Breast epithelium (tissue), 3 donors: ENCODE data around the gene F11R. TPM values are rescaled to one million over a fixed set of nuclear protein-coding genes. Genes with fewer than 3 reads are reported as not detected.

Source experiments
- total RNA-seq, 3 donors: library from RNA; depleted of rRNA; stranded (reverse); fragments of >200 nt; gene quantifications; one replicate each; pipeline ENCODE4 v1.1.0, GENCODE V29; 2016

Gene F11R
- total RNA-seq, 3 donors from 2014 or later = 41.1 to 74.3 (median 48.8) TPM

Other genes starting within 250 kb of the F11R start
- 1 to 10 TPM; 1.1 to 5.9 (median 5.6) TPM for gene LY9, start 225.0 kb downstream of the F11R start, total RNA-seq
- gene CD244, start 158.3 kb downstream of the F11R start, total RNA-seq = 1 to 10 TPM in 1 of 3 donors, under 1 TPM in 2; 0.64 to 1.6 (median 0.66) TPM
- 100 to 1,000 TPM in 1 of 3 donors, 1 to 10 TPM in 1, under 1 TPM in 1; 0.96 to 938 (median 2.0) TPM for gene ITLN1, start 136.0 kb downstream of the F11R start, total RNA-seq
- 10 to 100 TPM in 1 of 3 donors, not detected in 2; 10.7 TPM for gene ITLN2, start 66.3 kb downstream of the F11R start, total RNA-seq
- 100 to 1,000 TPM in 2 of 3 donors, 10 to 100 TPM in 1; 57.3 to 217 (median 109) TPM for gene TSTD1, start 17.8 kb upstream of the F11R start, total RNA-seq
- gene USF1, start 24.8 kb upstream of the F11R start, total RNA-seq = 10 to 100 TPM; 64.5 to 70.8 (median 64.6) TPM
- 10 to 100 TPM in 1 of 3 donors, 1 to 10 TPM in 2; 5.2 to 16.5 (median 7.9) TPM for gene ARHGAP30, start 48.7 kb upstream of the F11R start, total RNA-seq
- gene NECTIN4, start 68.4 kb upstream of the F11R start, total RNA-seq = 10 to 100 TPM in 2 of 3 donors, not detected in 1; 28.5 to 56.3 TPM
- gene KLHDC9, start 77.2 kb upstream of the F11R start, total RNA-seq = 1 to 10 TPM; 5.8 to 9.8 (median 8.5) TPM
- gene PFDN2, start 96.9 kb upstream of the F11R start, total RNA-seq = 10 to 100 TPM; 32.5 to 50.1 (median 37.0) TPM
- 10 to 100 TPM; 36.3 to 44.5 (median 37.0) TPM for gene NIT1, start 97.0 kb upstream of the F11R start, total RNA-seq
- gene DEDD, start 111.5 kb upstream of the F11R start, total RNA-seq = 10 to 100 TPM; 28.7 to 39.0 (median 37.6) TPM
- 10 to 100 TPM; 76.0 to 90.3 (median 87.5) TPM for gene UFC1, start 132.8 kb upstream of the F11R start, total RNA-seq
- 10 to 100 TPM; 11.7 to 26.9 (median 24.9) TPM for gene USP21, start 138.3 kb upstream of the F11R start, total RNA-seq
- 10 to 100 TPM; 19.5 to 26.8 (median 25.2) TPM for gene PPOX, start 145.3 kb upstream of the F11R start, total RNA-seq
- 10 to 100 TPM; 23.4 to 41.3 (median 29.4) TPM for gene B4GALT3, start 156.4 kb upstream of the F11R start, total RNA-seq
- 10 to 100 TPM in 2 of 3 donors, 1 to 10 TPM in 1; 4.8 to 85.5 (median 24.6) TPM for gene ADAMTS4, start 177.9 kb upstream of the F11R start, total RNA-seq
- 100 to 1,000 TPM; 102 to 129 (median 116) TPM for gene NDUFS2, start 181.2 kb upstream of the F11R start, total RNA-seq
- gene FCER1G, start 194.1 kb upstream of the F11R start, total RNA-seq = 100 to 1,000 TPM in 1 of 3 donors, 10 to 100 TPM in 2; 40.3 to 153 (median 70.1) TPM
- not detected for gene APOA2, start 202.5 kb upstream of the F11R start, total RNA-seq
- 1 to 10 TPM; 6.9 to 9.4 (median 8.2) TPM for gene TOMM40L, start 204.9 kb upstream of the F11R start, total RNA-seq
- gene NR1I3, start 217.1 kb upstream of the F11R start, total RNA-seq = not detected
- gene PCP4L1, start 237.6 kb upstream of the F11R start, total RNA-seq = 1 to 10 TPM in 1 of 3 donors, under 1 TPM in 2; 0.32 to 2.0 (median 0.73) TPM